ENCODE data around the gene CARD11.

DNA sequence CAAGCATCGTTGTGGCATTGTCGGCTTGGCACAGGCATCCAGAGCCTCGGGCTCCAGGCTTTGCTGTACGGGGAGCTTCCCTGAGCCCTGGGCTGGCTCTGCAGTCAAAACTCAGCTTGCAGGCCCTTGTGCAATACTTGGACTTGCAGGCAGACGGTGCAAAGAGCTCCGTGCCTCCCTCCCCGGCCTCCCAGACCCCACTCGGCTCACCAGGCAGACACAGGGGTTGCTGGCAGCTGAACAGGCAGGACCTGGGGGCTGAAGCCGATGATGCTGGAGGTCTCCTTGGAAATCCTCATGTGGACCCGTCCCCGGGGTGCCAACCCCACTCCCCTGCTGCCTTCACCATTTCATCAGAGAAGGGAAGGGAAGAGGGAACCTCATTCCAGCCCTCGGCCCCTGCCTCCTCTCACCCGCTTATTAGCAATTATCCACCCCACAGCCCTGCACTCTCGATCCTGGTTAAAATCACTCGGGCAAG, 139.9 kb downstream of the CARD11 start:
- TF ChIP-seq CTCF (conservative IDR thresholded peaks at IDR 0.05; ENCODE audit: low read depth, low read length) (no peak), RCOR1 (IDR thresholded peaks at IDR 0.05; ENCODE audit: insufficient replicate concordance, low read length) (no peak), ELK1 (IDR thresholded peaks at IDR 0.05; ENCODE audit: borderline replicate concordance, low read depth, low read length) (no peak), POLR2A (IDR thresholded peaks at IDR 0.05; ENCODE audit: low read depth, low read length) (no peak), FOS (IDR thresholded peaks at IDR 0.05; ENCODE audit: low read depth, low read length) (no peak), MAFK (IDR thresholded peaks at IDR 0.05; ENCODE audit: low read depth, low read length) (no peak), SMC3 (IDR thresholded peaks at IDR 0.05; ENCODE audit: low read depth, low read length) (no peak), CEBPB (IDR thresholded peaks at IDR 0.05; ENCODE audit: low read depth, low read length) (no peak), RFX5 (IDR thresholded peaks at IDR 0.05; ENCODE audit: low read depth, low read length) (no peak), MXI1 (IDR thresholded peaks at IDR 0.05; ENCODE audit: borderline replicate concordance, low read depth, low read length) (no peak), CHD1 (IDR thresholded peaks at IDR 0.05; ENCODE audit: low read depth, low read length) (no peak)
- TF ChIP-seq, protein P1, sequence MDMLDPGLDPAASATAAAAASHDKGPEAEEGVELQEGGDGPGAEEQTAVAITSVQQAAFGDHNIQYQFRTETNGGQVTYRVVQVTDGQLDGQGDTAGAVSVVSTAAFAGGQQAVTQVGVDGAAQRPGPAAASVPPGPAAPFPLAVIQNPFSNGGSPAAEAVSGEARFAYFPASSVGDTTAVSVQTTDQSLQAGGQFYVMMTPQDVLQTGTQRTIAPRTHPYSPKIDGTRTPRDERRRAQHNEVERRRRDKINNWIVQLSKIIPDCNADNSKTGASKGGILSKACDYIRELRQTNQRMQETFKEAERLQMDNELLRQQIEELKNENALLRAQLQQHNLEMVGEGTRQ (IDR thresholded peaks at IDR 0.05; ENCODE audit: low read depth, low read length), result no peak

All from IMR-90 (cell line).